CD4-positive, alpha-beta T cell treated with Interleukin-6 at 100 ng/mL for 8 hours (primary cell): ENCODE results near the gene DDIT4.
"Not testable (repeated sequence)": the region's sequence is repeated elsewhere in the genome, so short reads cannot be mapped to it uniquely, and the experiment has no call there.

Experiments used
- DNase-seq: peaks from one replicate; pipeline ENCODE4 v3.0.0-alpha.2; 2020; ENCODE audit warnings: mixed read lengths, low spot score

The DDIT4 gene

DNA sequence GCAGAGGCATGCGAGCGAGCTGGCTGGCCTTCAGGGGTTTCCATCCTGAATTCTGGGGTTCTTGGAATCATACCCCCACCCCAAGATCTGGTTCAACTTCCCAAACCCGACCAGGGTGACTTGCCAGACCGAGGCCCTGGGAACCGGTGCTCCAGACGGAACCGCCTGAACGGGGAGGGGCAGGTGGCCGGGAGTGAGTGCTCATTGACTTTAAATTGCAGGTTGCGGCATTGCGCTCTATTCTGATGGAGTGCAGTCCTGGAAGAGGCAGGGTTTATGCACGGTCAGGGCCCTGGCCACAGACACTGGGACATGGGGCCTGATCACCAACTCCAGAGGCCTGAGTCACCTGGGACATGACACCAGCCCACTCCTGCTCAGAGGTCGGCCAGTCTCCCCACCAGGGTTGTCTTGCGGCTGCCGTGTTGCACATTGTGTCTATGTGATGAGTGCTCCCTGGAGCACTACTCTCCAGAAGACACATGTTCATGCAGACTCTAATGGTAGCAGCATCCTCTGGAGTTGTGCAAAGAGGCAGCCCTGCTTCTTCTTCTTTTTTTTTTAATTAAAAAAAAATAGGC lies 5.8 kb upstream of the DDIT4 start:
- DNase-seq = no peak

DNA sequence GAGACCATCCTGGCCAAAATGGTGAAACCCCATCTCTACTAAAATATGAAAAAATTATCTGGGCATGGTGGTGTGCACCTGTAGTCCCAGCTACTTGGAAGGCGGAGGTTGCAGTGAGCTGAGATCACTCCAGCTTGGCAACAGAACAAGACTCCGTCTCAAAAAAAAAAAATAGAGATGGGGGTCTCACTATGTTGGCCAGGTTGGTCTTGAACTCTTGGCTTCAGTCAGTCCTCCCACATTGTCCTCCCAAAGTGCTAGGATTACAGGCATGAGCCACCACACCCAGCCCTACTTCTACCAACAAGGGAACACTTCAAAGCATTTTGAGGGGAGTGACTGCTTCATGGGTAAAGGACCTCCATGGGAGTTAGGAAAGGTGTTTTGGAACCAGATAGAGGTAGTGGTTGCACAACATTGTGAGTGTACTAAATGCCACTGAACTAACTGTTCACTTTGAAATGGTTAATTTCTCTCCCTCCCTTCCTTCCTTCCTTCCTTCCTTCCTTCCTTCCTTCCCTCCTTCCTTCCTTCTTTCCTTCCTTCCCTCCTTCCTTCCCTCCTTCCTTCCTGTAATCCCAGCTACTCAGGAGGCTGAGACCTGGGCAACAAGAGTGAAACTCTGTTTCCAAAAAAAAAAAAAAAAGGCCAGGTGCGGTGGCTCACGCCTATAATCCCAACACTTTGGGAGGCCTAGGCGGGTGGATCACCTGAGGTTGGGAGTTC lies 5.1 kb upstream of the DDIT4 start:
- DNase-seq = not testable (repeated sequence)

DNA sequence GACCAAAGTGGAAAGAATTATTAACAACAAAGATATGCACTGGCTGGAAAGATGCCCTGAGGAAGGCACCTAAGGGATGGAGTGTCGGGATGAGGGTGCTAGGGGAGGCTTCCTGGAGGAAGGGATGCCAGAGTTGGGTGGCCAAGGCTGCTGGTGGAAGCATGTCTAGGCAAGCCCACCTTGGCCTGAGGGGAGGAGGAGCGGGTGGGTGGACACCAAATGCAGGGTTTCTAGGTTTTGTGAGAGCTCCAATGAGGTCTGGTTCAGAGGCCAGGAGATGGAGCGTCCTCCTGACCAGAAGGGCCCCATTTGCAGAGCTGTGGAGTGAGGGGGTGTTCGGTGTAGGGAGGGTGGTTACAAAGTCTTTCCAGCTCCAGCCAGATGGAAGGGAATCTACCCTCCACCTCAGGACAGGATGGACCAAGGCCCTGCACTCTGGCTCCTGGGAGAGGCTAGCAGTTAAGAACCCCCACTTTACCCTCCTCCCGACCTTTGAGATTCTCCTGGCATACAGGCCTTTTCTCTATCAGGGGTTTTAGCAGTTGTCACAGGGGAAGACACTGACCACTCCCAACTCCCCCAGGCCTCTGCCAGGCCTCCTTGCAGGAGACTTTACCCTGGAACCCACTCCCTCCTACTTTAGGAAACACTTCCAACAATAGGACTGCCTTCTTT lies 3.0 kb upstream of the DDIT4 start:
- DNase-seq = no peak

DNA sequence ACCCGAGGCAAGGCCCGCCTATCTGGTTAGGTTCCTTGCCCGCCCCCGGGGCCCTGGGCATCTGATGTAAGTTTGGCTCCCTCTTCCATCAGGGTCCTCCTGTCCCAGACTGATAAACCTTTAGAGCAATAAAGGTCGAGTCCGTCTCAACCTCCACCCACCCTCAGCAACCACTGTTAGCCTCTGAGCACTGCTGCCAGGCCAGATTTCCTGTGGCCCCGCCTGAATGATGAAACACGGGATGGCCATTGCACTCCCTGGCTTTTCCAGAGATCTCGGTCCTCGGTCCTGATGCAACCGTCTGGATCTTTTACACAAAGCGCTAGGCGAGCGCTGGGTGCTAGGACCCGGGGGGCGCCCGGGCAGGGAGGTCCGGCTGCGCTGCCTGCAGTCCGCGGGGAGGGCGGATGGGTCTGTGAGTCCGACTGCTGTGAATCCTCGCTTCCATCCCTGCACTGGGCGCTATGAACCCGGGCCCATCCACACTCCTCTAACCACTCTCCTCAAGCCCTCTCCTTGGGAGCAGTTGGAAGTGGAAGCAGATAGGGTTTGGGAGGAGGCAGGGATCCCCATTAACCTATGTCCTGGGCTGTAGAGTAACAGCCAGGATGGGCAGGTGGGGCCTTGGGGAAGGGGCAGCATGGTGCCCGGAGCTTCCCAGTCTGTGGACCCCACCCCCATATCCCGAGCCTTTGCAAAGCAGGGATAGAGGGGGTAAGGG lies 875 bp upstream of the DDIT4 start:
- DNase-seq = no peak

DNA sequence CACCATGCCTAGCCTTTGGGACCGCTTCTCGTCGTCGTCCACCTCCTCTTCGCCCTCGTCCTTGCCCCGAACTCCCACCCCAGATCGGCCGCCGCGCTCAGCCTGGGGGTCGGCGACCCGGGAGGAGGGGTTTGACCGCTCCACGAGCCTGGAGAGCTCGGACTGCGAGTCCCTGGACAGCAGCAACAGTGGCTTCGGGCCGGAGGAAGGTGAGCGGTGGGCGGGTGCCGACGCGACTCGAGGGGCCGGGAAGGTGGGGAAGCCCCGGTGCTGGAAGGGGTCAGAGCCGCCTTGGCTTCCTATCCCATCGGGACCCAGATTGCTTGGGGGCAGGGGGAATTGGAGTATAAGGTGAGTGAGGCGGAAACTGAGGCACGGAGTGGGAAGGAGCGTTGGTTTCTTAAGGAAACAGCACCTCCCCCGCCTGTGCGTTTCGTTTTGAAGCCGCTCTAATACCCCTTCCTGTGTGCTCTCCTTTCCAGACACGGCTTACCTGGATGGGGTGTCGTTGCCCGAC lies 547 bp downstream of the DDIT4 start:
- DNase-seq = no peak

DNA sequence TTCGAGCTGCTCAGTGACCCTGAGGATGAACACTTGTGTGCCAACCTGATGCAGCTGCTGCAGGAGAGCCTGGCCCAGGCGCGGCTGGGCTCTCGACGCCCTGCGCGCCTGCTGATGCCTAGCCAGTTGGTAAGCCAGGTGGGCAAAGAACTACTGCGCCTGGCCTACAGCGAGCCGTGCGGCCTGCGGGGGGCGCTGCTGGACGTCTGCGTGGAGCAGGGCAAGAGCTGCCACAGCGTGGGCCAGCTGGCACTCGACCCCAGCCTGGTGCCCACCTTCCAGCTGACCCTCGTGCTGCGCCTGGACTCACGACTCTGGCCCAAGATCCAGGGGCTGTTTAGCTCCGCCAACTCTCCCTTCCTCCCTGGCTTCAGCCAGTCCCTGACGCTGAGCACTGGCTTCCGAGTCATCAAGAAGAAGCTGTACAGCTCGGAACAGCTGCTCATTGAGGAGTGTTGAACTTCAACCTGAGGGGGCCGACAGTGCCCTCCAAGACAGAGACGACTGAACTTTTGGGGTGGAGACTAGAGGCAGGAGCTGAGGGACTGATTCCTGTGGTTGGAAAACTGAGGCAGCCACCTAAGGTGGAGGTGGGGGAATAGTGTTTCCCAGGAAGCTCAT lies 1.1 kb downstream of the DDIT4 start:
- DNase-seq = peak; percentile 69

DNA sequence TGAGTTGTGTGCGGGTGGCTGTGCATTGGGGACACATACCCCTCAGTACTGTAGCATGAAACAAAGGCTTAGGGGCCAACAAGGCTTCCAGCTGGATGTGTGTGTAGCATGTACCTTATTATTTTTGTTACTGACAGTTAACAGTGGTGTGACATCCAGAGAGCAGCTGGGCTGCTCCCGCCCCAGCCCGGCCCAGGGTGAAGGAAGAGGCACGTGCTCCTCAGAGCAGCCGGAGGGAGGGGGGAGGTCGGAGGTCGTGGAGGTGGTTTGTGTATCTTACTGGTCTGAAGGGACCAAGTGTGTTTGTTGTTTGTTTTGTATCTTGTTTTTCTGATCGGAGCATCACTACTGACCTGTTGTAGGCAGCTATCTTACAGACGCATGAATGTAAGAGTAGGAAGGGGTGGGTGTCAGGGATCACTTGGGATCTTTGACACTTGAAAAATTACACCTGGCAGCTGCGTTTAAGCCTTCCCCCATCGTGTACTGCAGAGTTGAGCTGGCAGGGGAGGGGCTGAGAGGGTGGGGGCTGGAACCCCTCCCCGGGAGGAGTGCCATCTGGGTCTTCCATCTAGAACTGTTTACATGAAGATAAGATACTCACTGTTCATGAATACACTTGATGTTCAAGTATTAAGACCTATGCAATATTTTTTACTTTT lies 1.8 kb downstream of the DDIT4 start:
- no peak for DNase-seq

DNA sequence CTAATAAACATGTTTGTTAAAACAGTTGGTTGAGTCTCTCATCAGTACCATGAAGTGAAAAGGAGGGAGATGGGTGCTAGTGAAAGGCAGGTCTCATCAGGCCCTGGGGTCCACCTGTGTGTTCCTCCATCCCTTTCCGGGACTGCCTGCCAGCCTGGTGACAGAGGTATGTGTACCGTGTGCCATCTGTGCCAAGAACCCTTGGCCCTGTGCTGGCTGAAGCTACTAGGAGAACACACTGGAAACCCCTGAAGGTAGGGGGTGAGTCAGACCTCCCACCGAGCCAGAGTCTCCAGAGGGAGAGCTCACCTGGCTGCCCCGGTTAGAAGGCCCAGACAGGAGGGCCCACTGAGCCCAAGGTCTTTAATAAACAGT lies 2.3 kb downstream of the DDIT4 start:
- no peak for DNase-seq

DNA sequence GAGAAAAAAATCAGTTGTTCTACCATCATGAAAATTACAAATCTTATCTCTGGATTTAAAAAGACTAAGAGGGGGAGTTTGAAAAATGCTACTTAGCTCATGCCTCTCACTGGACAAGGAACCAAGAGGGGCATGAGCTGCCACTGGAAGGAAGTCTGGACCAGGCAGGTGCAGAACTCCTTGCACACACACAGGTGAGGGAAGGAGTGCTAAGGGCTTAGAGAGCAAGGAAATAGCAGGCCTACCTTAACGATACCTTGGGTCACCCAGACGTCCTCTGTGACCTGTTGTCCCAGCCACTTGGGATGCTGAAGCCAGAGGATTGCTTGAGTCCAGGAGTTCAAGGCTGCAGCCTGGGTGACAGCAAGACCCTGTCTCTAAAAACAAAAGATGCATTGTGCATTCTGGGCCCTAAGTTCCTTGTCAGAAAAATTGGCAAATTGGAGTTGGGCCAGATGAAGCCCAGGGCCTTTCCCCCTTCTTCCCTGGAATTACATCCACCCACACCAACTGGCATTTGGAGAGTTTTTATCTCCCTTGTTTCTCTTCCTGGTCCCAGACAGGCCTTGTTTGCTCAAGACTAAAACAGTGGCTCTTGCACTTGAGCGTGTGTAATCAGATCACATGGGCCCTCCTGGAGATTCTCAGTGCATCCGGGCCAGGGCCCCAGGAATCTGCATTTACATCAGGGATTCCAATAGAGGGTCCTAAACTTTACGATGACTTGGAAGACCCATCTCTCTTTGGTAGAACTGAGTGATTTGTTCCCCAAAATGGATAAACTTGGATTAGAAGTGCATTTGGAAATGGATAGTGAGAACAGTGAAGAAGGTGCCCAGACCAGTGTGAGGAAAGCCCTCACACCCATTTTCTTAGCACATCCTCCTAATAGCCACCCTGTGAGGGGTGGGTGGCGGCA lies 3.0 kb downstream of the DDIT4 start:
- no peak for DNase-seq

DNA sequence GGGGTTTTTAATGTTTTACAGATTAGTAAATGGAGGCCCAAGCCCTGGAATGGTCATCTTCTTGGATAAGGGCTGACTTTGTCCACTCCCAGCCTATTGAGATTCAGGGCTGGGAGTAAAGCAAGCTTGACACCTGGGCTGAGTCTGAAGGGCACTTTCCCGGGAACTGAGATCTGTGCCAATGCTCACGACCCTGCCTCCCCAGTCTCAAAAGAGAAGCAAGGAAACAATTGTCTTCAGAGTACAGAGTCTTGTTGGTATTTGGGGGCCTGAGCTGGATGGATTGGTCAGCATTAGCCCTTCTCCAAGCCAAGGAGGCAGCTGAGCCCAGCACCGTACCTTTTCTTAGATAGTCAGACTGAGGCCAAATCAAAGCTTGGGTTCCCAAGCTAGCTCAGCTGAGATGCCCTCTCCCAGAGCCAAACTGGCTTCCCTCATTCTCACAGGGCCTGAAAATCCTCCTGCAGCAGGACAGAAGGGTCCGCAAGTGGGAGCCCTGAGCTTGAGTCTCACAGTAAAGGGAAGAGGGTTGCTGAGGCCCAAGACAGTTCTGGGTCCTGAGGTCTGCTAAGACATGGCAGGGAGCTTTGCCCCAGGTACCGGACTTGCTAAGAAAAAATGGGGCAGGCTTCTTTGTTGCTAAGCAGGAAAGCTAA lies 3.7 kb downstream of the DDIT4 start:
- no peak for DNase-seq

DNA sequence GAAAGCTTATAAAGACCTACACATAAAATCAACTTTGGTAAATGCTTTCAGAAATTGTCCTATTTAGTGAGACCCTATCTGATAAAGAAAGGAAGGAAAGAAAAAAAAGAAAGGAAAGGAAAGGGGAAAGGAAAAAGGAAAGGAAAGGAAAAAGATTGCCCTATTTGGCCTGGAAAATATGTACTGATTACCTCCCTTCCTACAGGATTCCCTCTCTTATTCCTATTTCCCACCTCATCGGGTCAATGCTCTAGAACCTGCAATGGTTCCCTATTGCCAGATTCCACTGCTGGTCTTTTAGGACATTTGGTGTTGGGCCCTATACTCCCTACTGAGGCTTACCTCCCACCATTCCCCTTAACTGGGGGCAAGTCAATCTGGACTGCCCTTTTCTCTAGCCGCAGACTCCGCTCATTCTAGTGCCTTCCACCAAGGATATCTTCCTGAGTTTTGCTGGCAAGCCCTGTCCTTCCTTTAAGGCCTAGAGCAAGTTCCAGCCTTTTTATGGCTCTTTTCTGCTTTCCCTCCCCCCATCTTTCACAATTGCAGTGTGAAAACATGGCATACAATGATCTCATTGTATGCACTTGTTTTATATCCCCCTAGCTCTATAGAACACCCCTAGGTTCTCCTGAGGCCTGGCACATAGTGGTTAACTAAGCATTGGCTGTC lies 4.4 kb downstream of the DDIT4 start:
- DNase-seq = no peak

DNA sequence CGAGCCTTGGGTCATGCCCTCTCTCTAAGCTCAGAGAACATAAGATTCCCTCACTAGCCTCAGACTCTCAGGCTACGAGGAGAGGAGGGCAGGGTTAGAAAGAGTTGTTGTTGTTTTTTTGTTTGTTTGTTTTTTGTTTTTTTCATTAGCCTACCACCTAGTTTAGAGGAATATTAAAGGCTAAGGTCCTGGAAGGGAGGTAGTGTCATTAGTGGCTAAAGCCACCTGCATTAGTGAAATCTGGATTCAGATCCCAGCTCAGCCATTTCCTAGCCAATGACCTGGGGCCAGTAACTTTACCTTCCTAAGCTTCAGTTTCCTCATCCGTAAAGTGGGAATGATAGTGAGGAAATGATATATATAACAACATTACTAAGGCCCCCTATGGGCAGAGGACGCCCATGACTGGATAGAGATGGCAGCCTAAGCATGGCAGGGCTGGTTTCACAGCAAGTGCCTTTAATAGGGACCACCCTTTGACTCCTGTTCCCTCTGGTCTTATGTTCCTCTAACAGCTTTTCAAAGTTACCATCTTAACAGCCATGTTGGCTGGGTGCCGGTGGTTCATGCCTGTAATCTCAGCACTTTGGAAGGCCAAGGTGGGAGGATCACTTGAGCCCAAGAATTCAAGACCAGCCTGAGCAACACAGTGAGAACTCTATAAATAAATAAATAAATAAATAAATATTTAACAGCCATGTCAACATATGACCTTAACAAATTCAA lies 5.1 kb downstream of the DDIT4 start:
- DNase-seq = no peak

DNA sequence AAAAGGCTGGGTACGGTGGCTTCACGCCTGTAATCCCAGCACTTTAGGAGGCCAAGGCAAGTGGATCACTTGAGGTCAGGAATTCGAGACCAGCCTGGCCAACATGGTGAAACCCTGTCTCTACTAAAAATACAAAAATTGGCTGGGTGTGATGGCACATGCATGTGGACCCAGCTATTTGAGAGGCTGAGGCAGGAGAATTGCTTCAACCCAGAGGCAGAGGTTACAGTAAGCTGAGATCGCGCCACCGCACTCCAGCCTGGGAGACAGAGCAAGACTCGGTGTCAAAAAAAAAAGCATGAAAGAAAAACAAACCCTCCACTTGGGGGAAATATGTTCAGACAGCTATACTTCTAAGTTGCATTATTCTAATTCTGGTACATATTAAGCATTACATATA lies 5.9 kb downstream of the DDIT4 start:
- DNase-seq = not testable (repeated sequence)

DNA sequence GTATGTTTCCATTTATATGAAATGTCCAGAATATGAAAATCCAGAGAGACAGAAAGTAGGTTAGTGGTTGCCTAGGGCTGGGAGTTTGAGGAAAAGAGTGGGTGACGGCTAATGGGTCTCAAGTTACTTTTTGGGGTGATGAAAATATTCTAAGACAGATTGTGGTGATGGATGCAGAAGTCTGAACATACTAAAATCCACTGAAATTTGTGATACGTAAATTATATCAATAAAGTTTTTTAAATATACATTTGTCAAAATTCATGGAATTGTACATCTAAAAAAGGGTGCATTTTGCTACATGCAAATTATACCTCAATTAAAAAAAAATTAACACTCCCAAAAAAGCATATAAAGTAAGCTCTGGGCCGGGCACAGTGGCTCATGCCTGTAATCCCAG lies 9.4 kb downstream of the DDIT4 start:
- no peak for DNase-seq

DNA sequence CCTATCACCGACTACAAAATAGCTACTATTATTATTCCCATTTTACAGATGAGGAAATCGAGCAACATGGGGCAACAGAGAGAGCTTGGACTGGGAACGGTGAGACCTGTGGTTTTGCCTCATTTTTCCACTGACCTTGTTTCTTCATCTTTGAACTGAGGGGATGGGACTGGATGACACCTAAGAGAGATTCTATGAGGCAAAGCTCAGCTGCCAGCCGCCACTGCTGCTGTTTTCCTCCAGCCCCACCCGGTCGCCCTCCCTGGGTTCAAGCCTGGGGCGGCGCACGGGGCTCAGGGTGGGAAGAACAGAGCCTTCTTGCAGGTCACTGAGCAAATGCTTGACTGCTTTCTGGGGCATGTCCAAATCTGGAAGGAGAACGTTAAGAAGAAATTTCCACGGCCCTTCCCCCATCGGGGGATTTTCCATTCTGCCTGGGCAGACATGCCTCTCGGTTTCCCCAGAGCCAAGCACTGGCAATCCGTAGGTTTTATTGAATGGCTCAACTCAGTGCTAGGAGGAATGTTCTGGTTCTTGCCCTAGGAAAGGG lies 12.3 kb downstream of the DDIT4 start:
- no peak for DNase-seq

DNA sequence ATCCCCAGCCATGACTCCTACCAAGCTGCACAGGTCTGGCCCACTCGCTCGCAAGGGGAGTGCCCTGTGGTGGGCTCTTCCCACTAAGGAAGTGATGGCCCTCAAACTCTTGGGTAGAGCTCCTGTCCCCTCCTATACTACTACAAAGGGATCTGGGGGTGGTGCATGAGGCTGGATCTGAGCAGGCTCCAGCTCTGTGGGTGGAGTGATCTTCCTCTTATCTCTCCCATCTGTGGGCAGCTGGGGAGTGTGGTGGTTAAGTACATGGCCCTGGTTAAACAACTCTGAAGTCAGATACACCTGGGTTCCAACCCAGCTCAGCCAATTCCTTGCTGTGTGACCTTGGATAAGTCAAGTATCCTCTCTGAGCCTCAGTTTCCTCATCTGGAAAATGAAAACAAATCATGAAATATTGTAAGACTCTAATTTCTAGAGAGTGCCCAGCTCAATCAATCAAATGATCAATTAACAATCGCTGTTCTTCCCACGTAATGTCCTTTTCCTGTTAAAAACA lies 17.4 kb downstream of the DDIT4 start:
- peak; percentile 29 for DNase-seq

DNA sequence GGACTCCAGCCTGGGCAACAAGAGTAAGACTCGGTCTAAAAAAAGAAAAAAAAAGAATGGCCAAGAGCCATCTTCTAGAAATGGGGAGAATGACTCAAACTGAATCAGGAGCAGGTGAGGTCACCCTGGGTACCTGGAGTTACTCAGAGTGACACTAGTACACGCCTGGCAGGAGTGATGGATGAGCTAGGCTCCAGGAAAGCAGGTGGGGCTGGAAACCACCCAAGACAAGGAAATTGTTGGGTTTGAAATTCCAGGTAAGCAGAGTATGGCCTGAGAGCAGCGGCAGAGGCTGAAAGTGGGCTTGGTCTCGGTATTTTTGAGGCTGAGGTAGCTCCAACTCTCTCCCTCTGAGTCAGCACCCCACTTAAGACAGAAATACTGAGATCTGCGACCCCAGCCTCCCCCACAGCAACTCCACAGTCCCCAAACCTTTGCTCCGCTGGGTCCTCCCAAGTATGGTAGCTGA lies 18.5 kb downstream of the DDIT4 start:
- no peak for DNase-seq

DNA sequence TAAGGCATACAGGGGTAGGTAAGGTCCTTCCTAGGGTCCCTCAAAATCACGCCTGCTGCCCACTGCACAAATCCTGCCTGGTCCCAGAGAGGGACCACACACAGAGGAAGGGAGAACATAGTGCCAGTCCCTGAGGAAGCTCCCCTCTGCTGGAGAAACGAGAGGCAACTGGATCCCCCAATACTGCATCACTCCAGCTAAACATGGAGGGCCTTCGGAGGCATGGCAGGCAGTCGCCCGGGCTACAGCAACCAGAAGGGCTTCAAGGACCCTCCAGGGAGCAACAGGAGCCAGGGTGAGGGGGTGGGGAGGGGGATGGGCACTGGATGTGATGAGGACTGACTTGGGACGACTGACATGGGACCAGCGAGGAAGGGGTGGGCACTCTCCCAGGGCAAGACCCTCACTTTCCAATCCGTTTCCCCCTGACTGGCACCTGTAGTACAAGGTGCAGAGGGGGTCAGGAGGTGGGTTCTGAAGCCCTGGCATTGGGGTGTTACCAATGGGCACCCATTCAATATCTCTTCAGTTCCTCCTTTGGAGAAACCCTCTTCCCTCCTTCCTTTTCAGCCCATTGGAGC lies 21.7 kb downstream of the DDIT4 start:
- no peak for DNase-seq
